Kidney glomerular epithelial cell (primary cell): ENCODE measurements around the gene ACTR10.

Source experiments
- DNase-seq: peaks from one replicate; lab custom pipeline; 2025; lab: John Stamatoyannopoulos, UW

Gene ACTR10

DNA sequence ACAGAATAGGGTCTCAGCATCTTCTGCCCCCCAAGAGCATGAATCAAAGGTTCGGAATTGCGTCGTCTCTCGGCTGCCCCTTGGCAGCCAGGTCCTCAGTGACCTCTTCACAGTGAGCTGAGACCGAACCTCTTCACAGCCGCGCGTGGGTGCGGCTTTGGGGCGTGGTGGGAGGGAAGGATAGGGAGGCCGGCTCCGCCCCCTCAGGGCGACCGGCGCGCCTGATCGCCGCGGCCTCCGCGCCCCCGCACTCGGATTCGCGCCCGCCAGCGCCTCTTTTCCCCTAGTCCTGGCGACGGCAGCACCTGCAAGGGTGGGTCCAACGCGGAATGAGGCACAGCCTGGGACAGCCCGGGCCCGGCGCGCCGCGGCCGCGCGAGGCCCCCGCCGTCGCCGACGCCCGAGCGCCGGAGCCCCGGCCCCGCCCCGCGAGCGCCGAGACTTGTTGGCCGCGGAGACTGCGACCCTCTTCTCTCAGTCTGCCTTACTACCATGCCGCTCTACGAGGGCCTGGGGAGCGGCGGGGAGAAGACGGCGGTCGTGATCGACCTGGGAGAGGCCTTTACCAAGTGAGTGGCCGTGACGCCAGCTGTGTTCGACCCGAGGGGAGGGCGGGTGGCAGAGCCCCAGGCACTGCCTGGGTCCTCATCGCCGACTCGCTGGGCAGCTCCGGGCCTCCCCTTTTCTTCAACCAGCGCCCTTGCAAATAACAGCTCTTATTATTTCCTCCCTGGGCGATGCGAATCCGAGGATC is at the start of gene ACTR10:
Gene ACTR10 (plus strand): TSS at position 424 of the 754 bp plus-strand sequence. CDS start 69 bp downstream, at position 493.
- peak; percentile 71 for DNase-seq

DNA sequence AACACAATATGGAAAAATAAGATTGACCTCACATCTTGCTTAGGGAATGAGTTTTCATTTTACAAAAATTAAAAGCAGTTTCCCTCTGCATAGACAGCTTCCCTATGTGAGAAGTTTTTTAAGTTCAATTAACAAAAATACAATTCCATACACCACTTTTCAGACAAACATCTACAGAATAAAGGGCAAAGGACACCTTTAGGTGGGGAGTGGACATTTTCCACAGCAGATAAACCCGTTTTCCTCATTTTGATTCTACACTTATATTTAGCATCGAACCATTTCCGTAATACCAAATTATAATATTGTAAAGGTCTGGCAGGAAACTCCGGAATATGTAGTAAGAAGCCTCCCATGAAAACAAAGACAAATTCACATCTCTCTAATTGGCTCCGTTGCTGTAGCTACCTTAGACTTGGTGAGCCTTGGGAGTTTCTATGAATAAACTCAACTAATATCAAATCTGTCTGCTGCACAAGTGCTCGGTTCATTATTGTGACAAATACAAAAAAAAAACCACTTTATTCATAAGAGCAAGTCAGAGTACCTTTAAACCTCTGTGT is 49.6 kb upstream of the ACTR10 start:
- no peak for DNase-seq

DNA sequence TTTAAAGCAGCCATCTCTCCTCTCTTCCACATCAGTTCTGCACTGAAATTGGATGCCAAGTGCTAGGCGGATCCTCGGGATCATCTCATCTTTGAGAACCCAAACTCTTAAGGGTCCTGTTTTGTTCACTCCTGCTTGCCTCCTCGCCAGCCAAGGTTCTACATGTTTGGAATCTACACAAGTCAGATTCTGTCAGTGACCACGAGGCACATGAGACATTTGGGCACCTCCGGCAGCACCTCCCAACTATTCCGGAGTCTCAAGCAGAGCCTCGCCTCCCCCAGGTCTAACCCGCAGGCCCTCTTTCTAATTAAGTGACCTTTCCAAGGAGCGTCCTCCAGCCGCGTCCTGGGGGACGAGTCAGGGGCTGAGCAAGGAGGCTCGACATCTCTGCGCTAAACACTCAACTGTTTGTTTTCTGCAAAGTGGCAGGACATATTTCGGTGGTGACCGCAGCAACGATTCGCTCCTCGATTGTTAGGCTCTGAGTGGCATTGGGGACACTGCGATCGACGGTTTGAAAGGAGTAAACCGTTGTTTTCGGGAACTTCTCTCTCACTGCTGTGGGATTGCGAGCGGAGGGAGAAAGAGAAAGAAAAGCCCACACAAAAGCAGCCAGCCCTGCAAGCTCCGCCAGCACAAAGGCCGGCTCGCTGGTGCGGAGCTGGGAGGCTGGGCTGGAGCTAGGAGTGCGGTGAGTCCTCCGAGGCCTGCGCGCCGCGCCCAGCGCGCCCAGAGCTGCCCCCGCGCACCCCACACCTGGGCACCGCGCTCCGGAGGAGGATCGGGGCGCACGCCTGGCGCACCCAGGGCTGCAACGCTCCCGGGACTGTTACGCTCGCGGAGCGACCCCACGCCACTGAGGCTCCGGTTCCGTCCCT is 48.6 kb upstream of the ACTR10 start:
- peak; percentile 37 for DNase-seq

GRCh38 chr14:58152014-58152857 is 47.7 kb upstream of the ACTR10 start, which contains the start of gene ARMH4:
Gene ARMH4 (minus strand): TSS chr14:58152213. CDS start chr14:58139358, 12,855 bp downstream.
- DNase-seq = peak; percentile 75

DNA sequence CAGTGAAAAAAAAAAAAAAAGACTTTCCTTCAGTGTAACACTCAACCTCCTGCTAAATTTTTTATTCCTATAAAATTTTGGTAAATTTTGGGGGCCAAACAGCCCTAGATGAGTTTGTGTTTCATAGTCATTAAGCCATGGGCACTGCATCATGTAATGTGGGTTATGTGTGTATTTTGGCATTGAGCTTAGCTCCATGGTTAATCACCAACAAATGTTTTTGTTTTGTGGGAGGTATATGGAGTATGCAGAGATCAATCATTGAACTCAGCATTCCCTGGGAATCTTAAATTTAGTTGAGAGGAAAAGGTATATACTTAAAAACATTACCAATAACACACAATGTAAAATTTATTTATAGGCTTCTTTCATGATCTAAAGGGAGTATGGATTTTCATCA is 39.4 kb upstream of the ACTR10 start:
- peak; percentile 12 for DNase-seq

- DNase-seq = peak; percentile 73
Observed at GRCh38 chr14:58166005-58166983, 33.7 kb upstream of the ACTR10 start.

- no peak for DNase-seq
Observed at GRCh38 chr14:58167057-58167456, 32.9 kb upstream of the ACTR10 start.

GRCh38 chr14:58167891-58168290 is 32.1 kb upstream of the ACTR10 start:
- DNase-seq = no peak

DNA sequence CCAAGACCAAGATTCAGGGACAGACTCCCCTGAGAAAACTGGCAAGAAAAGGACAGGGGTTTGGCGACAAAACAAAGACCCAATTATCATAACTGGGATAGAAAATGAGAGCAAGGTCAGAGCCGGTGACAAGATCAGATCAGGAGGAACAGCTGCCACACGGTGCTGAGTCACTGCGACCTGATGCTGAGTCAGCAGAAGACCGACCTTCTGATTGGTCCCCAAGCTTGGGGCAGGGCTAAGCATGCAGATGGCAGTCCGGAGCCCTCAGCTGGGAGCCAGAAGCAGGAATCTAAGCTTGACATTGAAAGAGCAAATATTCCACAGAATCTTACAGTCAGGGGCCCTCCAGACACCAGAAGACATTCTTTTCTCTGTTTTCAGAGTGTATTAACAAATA is 28.9 kb upstream of the ACTR10 start:
- DNase-seq = peak; percentile 78

DNA sequence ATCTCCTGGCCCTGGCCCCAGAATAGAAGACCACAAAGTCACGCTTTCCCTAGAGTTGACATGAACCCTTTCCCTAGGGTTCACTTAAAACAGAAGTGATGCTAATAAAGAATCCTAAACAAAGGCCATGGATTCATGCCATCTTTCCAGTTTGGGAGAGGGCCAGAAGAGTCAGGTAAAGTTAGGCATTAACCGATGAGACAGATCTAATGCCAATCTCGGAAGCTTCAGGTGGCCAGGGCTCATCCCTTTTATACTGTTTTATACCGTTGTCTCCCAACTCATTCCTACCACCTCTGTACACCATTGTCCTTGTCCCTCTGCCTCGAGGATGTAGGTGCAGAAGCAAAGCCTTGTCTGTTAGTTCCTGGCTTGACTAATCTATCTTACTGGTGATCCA is 22.8 kb upstream of the ACTR10 start:
- no peak for DNase-seq

DNA sequence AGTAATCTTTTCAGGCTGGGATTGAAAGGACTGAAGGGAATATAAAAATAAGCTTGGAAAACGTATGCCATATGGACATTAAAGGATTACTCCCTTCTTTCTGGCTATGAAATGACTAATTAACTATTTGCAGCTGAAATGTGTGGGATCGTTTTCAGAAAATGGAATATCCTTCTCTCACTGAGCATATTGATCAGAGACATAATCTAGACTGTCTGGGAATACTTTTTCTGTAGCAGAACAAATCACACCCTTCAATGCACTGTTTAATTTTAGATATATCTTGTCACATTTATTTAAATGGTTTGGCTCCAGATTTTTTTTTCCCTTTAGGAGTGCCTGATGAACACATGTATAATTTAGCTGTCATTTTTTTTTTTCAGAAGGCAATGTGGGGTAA is 10.8 kb upstream of the ACTR10 start:
- DNase-seq = no peak

GRCh38 chr14:58191763-58192601 is 8.0 kb upstream of the ACTR10 start:
- DNase-seq = no peak

DNA sequence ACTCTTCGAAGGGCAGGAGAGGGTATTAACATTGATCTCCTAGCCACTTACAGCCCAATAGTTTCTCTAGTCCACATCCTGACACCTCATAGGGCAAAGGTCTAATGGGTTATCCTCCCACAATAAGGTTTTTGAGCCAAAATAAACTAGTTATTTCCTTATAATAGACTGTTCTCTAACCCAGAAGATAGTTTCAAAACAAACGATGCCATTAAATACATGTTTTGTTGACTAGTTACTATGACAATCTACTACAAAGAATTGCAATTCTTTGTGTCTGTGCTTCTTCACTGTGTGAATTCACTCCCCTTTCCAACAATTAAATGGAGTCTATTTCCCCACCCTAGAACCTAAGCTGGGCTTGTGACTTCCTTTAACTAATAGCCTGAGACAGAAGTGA is 6.4 kb upstream of the ACTR10 start:
- peak; percentile 51 for DNase-seq

GRCh38 chr14:58196198-58196597 is 3.8 kb upstream of the ACTR10 start:
- no peak for DNase-seq

- DNase-seq = no peak
Observed at GRCh38 chr14:58198086-58198485, 1.9 kb upstream of the ACTR10 start.

DNA sequence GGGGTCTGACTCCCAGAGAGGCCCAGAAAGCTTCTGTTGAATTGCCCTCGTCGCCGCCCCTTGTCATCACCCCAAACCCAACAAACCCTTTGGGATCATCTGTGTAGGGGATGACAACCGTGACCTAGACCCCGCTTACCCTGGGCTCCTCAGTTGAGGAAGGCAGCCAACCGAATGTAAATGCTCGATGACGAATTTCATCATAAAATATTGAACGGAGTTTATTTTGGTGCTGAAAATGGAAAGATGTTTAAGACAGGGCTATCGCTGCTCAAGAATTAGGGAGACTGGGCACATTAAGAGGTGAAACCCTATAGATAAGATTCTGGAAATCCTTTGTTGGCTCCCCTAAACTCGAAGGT is 512 bp downstream of the ACTR10 start:
- peak; percentile 36 for DNase-seq

DNA sequence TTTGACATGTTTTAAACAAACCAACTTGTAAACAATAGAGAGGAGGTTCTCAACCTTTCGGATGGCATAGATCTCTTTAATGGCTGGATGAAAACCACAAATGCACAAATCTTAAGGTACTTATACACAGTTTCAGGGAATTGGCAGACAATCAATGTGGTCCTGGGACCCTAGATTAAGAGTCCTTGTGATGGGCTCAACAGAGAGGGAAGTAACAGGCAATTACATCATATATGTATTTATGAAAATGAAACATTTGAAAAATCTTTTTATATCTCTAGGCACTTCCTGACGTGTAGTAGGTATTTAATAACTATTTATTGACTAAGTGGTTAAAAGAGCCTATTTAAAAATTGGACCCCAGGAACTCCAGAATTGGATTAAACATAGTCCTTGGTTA is 897 bp downstream of the ACTR10 start:
- DNase-seq = no peak

GRCh38 chr14:58213176-58213575 is 13.2 kb downstream of the ACTR10 start:
- no peak for DNase-seq

- no peak for DNase-seq
Observed at GRCh38 chr14:58215191-58215914, 15.4 kb downstream of the ACTR10 start.
